Measurements from ENCODE around the gene FILIP1. TPM values are rescaled to one million over a fixed set of nuclear protein-coding genes. Genes with fewer than 3 reads are reported as not detected.

The FILIP1 gene
- total RNA-seq, result not detected

GRCh38 chr6:75493400-75494064 lies at the start of gene FILIP1:
TSS of gene FILIP1 (minus strand) at chr6:75493800. CDS start at chr6:75414972, 78,828 bp downstream.
- H3K4me1 Mint-ChIP-seq (ENCODE audit: low read depth), result peaks cover 3% of the 10 kb centered on the region

GRCh38 chr6:75543311-75543710 lies 49.7 kb upstream of the FILIP1 start:
- no peak for DNase-seq
- H3K4me3 Mint-ChIP-seq, result no peak overlapping the region
- no peaks in the 10 kb centered on the region for H3K9me3 Mint-ChIP-seq
- intact Hi-C loops (cut with micrococcal nuclease), result no loop called here
- no peaks in the 10 kb centered on the region for H3K36me3 Mint-ChIP-seq (ENCODE audit: low read depth)
- H3K27ac Mint-ChIP-seq, result no peak overlapping the region
- CTCF ChIA-PET, result no interaction called here
- no peaks in the 10 kb centered on the region for H3K4me1 Mint-ChIP-seq (ENCODE audit: low read depth)
- H3K27me3 Mint-ChIP-seq (ENCODE audit: low read depth), result no peaks in the 10 kb centered on the region

More at GRCh38 chr6:75493400-75494064, at the start of gene FILIP1:
- no peak for DNase-seq
- H3K27me3 Mint-ChIP-seq (ENCODE audit: low read depth), result peaks cover 24% of the 10 kb centered on the region
- H3K36me3 Mint-ChIP-seq (ENCODE audit: low read depth), result no peaks in the 10 kb centered on the region
- no peak within 1 kb of the TSS for H3K4me3 Mint-ChIP-seq
- CTCF ChIA-PET, result interaction anchor here (0.7 kb wide), 1 partner anchor 16 kb away, joined by 3 read pairs; no protein-coding TSS in a partner anchor
- H3K9me3 Mint-ChIP-seq, result no peaks in the 10 kb centered on the region
- intact Hi-C loops (cut with micrococcal nuclease), result no loop called here
- H3K27ac Mint-ChIP-seq, result no peak within 1 kb of the TSS

GRCh38 chr6:75539136-75539535 lies 45.5 kb upstream of the FILIP1 start:
- no peak for DNase-seq
- CTCF ChIA-PET, result interaction anchor here (0.6 kb wide), 1 partner anchor 13 kb away, joined by 3 read pairs; no protein-coding TSS in a partner anchor
- no peaks in the 10 kb centered on the region for H3K36me3 Mint-ChIP-seq (ENCODE audit: low read depth)
- intact Hi-C loops (cut with micrococcal nuclease), result no loop called here
- H3K4me1 Mint-ChIP-seq (ENCODE audit: low read depth), result no peaks in the 10 kb centered on the region
- H3K4me3 Mint-ChIP-seq, result no peak overlapping the region
- no peaks in the 10 kb centered on the region for H3K27me3 Mint-ChIP-seq (ENCODE audit: low read depth)
- H3K9me3 Mint-ChIP-seq, result no peaks in the 10 kb centered on the region
- no peak overlapping the region for H3K27ac Mint-ChIP-seq

- H3K27me3 Mint-ChIP-seq (ENCODE audit: low read depth), result peaks cover 3% of the 10 kb centered on the region
- no peaks in the 10 kb centered on the region for H3K36me3 Mint-ChIP-seq (ENCODE audit: low read depth)
- CTCF ChIA-PET, result no interaction called here
- no peak for DNase-seq
- H3K9me3 Mint-ChIP-seq, result no peaks in the 10 kb centered on the region
- H3K27ac Mint-ChIP-seq, result no peak overlapping the region
- no peaks in the 10 kb centered on the region for H3K4me1 Mint-ChIP-seq (ENCODE audit: low read depth)
- H3K4me3 Mint-ChIP-seq, result no peak overlapping the region
- intact Hi-C loops (cut with micrococcal nuclease), result no loop called here
Observed at GRCh38 chr6:75532521-75532920, 38.9 kb upstream of the FILIP1 start.

- H3K27ac Mint-ChIP-seq, result no peak overlapping the region
- intact Hi-C loops (cut with micrococcal nuclease), result no loop called here
- no peaks in the 10 kb centered on the region for H3K9me3 Mint-ChIP-seq
- peaks cover 8% of the 10 kb centered on the region for H3K27me3 Mint-ChIP-seq (ENCODE audit: low read depth)
- no peaks in the 10 kb centered on the region for H3K36me3 Mint-ChIP-seq (ENCODE audit: low read depth)
- no peak overlapping the region for H3K4me3 Mint-ChIP-seq
- CTCF ChIA-PET, result no interaction called here
- DNase-seq, result no peak
- no peaks in the 10 kb centered on the region for H3K4me1 Mint-ChIP-seq (ENCODE audit: low read depth)
Observed at GRCh38 chr6:75531174-75531573, 37.6 kb upstream of the FILIP1 start.

- intact Hi-C loops (cut with micrococcal nuclease), result no loop called here
- peaks cover 8% of the 10 kb centered on the region for H3K27me3 Mint-ChIP-seq (ENCODE audit: low read depth)
- no peaks in the 10 kb centered on the region for H3K9me3 Mint-ChIP-seq
- H3K4me1 Mint-ChIP-seq (ENCODE audit: low read depth), result no peaks in the 10 kb centered on the region
- no peak overlapping the region for H3K4me3 Mint-ChIP-seq
- no peaks in the 10 kb centered on the region for H3K36me3 Mint-ChIP-seq (ENCODE audit: low read depth)
- no peak for DNase-seq
- H3K27ac Mint-ChIP-seq, result no peak overlapping the region
- CTCF ChIA-PET, result no interaction called here
Observed at GRCh38 chr6:75530696-75531095, 37.1 kb upstream of the FILIP1 start.

- Mint-ChIP-seq H3K9me3 (no peaks in the 10 kb centered on the region), H3K36me3 (ENCODE audit: low read depth) (no peaks in the 10 kb centered on the region), H3K4me1 (ENCODE audit: low read depth) (no peaks in the 10 kb centered on the region), H3K27ac (no peak overlapping the region), H3K27me3 (ENCODE audit: low read depth) (peaks cover 14% of the 10 kb centered on the region), H3K4me3 (no peak overlapping the region)
- no peak for DNase-seq
- intact Hi-C loops (cut with micrococcal nuclease), result loop anchor here (5.0 to 10.0 kb wide), 2 partner anchors 161 to 1434 kb away; no protein-coding TSS in a partner anchor
- CTCF ChIA-PET, result interaction anchor here (0.5 to 1.7 kb wide), 8 partner anchors 13 to 480 kb away, joined by 3 to 5 read pairs (median 4); no protein-coding TSS in a partner anchor
Observed at GRCh38 chr6:75528423-75528822, 34.8 kb upstream of the FILIP1 start.

GRCh38 chr6:75526502-75527127 lies 33.0 kb upstream of the FILIP1 start:
- Mint-ChIP-seq H3K4me3 (no peak overlapping the region), H3K27me3 (ENCODE audit: low read depth) (peaks cover 14% of the 10 kb centered on the region), H3K4me1 (ENCODE audit: low read depth) (no peaks in the 10 kb centered on the region), H3K27ac (no peak overlapping the region), H3K9me3 (no peaks in the 10 kb centered on the region), H3K36me3 (ENCODE audit: low read depth) (no peaks in the 10 kb centered on the region)
- intact Hi-C loops (cut with micrococcal nuclease), result loop anchor here (1.0 to 10.0 kb wide), 5 partner anchors 159 to 1432 kb away; no protein-coding TSS in a partner anchor
- DNase-seq, result peak; percentile 76
- CTCF ChIA-PET, result interaction anchor here (1.0 to 1.6 kb wide), 6 partner anchors 223 to 283 kb away, joined by 3 to 5 read pairs (median 4); partner anchors contain the start of gene COX7A2

GRCh38 chr6:75525682-75526081 lies 32.1 kb upstream of the FILIP1 start:
- H3K36me3 Mint-ChIP-seq (ENCODE audit: low read depth), result no peaks in the 10 kb centered on the region
- intact Hi-C loops (cut with micrococcal nuclease), result loop anchor here (1.0 to 10.0 kb wide), 5 partner anchors 158 to 1431 kb away; no protein-coding TSS in a partner anchor

GRCh38 chr6:75524322-75524972 lies 30.8 kb upstream of the FILIP1 start:
- CTCF ChIA-PET, result interaction anchor here (1.2 kb wide), 1 partner anchor 312 kb away, joined by 3 read pairs; no protein-coding TSS in a partner anchor
- intact Hi-C loops (cut with micrococcal nuclease), result loop anchor here (10.0 kb wide), 1 partner anchor 1430 kb away; no protein-coding TSS in a partner anchor
- Mint-ChIP-seq H3K36me3 (ENCODE audit: low read depth) (no peaks in the 10 kb centered on the region), H3K4me3 (no peak overlapping the region), H3K27ac (no peak overlapping the region), H3K27me3 (ENCODE audit: low read depth) (peaks cover 14% of the 10 kb centered on the region), H3K9me3 (no peaks in the 10 kb centered on the region), H3K4me1 (ENCODE audit: low read depth) (no peaks in the 10 kb centered on the region)
- no peak for DNase-seq

More at GRCh38 chr6:75525682-75526081, 32.1 kb upstream of the FILIP1 start:
- no peaks in the 10 kb centered on the region for H3K4me1 Mint-ChIP-seq (ENCODE audit: low read depth)
- CTCF ChIA-PET, result interaction anchor here (0.9 to 1.2 kb wide), 2 partner anchors 258 to 314 kb away, joined by 3 to 4 read pairs; no protein-coding TSS in a partner anchor
- no peak for DNase-seq
- peaks cover 14% of the 10 kb centered on the region for H3K27me3 Mint-ChIP-seq (ENCODE audit: low read depth)
- no peak overlapping the region for H3K4me3 Mint-ChIP-seq
- no peaks in the 10 kb centered on the region for H3K9me3 Mint-ChIP-seq
- no peak overlapping the region for H3K27ac Mint-ChIP-seq

- Mint-ChIP-seq H3K9me3 (no peaks in the 10 kb centered on the region), H3K4me3 (no peak overlapping the region), H3K27ac (no peak overlapping the region), H3K4me1 (ENCODE audit: low read depth) (no peaks in the 10 kb centered on the region), H3K27me3 (ENCODE audit: low read depth) (no peaks in the 10 kb centered on the region), H3K36me3 (ENCODE audit: low read depth) (no peaks in the 10 kb centered on the region)
- intact Hi-C loops (cut with micrococcal nuclease), result no loop called here
- no peak for DNase-seq
- CTCF ChIA-PET, result interaction anchor here (1.0 kb wide), 1 partner anchor 250 kb away, joined by 3 read pairs; no protein-coding TSS in a partner anchor
Observed at GRCh38 chr6:75516757-75517156, 23.2 kb upstream of the FILIP1 start.

- no peak overlapping the region for H3K4me3 Mint-ChIP-seq
- intact Hi-C loops (cut with micrococcal nuclease), result no loop called here
- H3K9me3 Mint-ChIP-seq, result no peaks in the 10 kb centered on the region
- H3K36me3 Mint-ChIP-seq (ENCODE audit: low read depth), result no peaks in the 10 kb centered on the region
- no peak for DNase-seq
- no peak overlapping the region for H3K27ac Mint-ChIP-seq
- CTCF ChIA-PET, result no interaction called here
- no peaks in the 10 kb centered on the region for H3K4me1 Mint-ChIP-seq (ENCODE audit: low read depth)
- no peaks in the 10 kb centered on the region for H3K27me3 Mint-ChIP-seq (ENCODE audit: low read depth)
Observed at GRCh38 chr6:75512591-75512990, 19.0 kb upstream of the FILIP1 start.

All from activated naive CD4-positive, alpha-beta T cell treated with anti-CD3 and anti-CD28 coated beads for 36 hours (primary cell).